Gastrocnemius medialis (tissue), 4 donors: Measurements from ENCODE around the gene MYL3.

Experiments used
- POLR2A ChIP-seq, 2 donors: fragments of 450-650 bp; IDR thresholded peaks; one replicate each; pipeline ENCODE4 v1.6.1; 2017; ENCODE audit warnings: antibody characterized with exemption in 2 of 2, mild to moderate bottlenecking in 2 of 2, moderate library complexity in 2 of 2
- TF ChIP-seq, protein P1 (sequence below), 5 experiments: fragments of 450-650 bp in 3 of 5; fragments of 200-600 bp in 2 of 5; sonication (generic) in 2 of 5; IDR thresholded peaks in 4 of 5; conservative IDR thresholded peaks in 1 of 5; 1 replicate in 4 of 5; 2 replicates in 1 of 5; pipeline ENCODE4 v1.5.1; 2016 to 2019; ENCODE audit warnings: antibody characterized with exemption in 5 of 5, mild to moderate bottlenecking in 3 of 5, moderate library complexity in 3 of 5

DNA sequence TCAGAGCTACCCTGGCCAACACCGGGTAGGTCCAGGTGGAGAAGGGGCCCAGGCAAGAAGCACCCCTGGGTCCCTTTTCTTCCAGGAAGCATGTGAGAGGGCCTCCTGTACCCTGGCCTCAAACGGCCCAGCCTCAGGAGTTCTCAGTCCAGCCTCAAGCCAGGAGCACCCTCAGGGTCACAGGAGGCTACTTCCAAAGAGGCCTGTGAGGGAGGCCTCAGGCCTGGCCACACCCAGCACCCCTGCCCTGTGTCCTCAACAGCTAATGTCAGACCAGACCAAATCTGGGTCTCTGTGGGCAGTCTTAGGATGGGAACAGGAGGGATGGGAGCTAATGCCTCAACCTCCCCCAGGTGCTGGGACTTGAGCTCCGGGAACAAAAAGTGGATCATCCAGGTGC lies 37.8 kb upstream of the MYL3 start:
- TF ChIP-seq, protein P1, sequence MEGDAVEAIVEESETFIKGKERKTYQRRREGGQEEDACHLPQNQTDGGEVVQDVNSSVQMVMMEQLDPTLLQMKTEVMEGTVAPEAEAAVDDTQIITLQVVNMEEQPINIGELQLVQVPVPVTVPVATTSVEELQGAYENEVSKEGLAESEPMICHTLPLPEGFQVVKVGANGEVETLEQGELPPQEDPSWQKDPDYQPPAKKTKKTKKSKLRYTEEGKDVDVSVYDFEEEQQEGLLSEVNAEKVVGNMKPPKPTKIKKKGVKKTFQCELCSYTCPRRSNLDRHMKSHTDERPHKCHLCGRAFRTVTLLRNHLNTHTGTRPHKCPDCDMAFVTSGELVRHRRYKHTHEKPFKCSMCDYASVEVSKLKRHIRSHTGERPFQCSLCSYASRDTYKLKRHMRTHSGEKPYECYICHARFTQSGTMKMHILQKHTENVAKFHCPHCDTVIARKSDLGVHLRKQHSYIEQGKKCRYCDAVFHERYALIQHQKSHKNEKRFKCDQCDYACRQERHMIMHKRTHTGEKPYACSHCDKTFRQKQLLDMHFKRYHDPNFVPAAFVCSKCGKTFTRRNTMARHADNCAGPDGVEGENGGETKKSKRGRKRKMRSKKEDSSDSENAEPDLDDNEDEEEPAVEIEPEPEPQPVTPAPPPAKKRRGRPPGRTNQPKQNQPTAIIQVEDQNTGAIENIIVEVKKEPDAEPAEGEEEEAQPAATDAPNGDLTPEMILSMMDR (IDR thresholded peaks at IDR 0.05 in 4 of 5, conservative IDR thresholded peaks at IDR 0.05 in 1 of 5), result no peak
- no peak for TF ChIP-seq POLR2A (IDR thresholded peaks at IDR 0.05)
